ENCODE measurements around the gene CACNA1C.
A peak's percentile ranks its signal among the peaks of the same experiment; 100 is the strongest.

CACNA1C gene

GRCh38 chr12:2378835-2379330, 326.1 kb downstream of the CACNA1C start:
- FAIRE-seq (no peak), DNase-seq (ENCODE audit: insufficient read length, low spot score) (no peak)
- TF ChIP-seq, protein P1, sequence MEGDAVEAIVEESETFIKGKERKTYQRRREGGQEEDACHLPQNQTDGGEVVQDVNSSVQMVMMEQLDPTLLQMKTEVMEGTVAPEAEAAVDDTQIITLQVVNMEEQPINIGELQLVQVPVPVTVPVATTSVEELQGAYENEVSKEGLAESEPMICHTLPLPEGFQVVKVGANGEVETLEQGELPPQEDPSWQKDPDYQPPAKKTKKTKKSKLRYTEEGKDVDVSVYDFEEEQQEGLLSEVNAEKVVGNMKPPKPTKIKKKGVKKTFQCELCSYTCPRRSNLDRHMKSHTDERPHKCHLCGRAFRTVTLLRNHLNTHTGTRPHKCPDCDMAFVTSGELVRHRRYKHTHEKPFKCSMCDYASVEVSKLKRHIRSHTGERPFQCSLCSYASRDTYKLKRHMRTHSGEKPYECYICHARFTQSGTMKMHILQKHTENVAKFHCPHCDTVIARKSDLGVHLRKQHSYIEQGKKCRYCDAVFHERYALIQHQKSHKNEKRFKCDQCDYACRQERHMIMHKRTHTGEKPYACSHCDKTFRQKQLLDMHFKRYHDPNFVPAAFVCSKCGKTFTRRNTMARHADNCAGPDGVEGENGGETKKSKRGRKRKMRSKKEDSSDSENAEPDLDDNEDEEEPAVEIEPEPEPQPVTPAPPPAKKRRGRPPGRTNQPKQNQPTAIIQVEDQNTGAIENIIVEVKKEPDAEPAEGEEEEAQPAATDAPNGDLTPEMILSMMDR (IDR thresholded peaks at IDR 0.05; ENCODE audit: insufficient read depth, missing control alignments) = no peak

- DNase-seq (ENCODE audit: insufficient read length, low spot score) (no peak), FAIRE-seq (no peak)
- TF ChIP-seq, protein P1 (IDR thresholded peaks at IDR 0.05; ENCODE audit: insufficient read depth, missing control alignments) = no peak
Measured at GRCh38 chr12:2380946-2381345, 328.2 kb downstream of the CACNA1C start.

DNA sequence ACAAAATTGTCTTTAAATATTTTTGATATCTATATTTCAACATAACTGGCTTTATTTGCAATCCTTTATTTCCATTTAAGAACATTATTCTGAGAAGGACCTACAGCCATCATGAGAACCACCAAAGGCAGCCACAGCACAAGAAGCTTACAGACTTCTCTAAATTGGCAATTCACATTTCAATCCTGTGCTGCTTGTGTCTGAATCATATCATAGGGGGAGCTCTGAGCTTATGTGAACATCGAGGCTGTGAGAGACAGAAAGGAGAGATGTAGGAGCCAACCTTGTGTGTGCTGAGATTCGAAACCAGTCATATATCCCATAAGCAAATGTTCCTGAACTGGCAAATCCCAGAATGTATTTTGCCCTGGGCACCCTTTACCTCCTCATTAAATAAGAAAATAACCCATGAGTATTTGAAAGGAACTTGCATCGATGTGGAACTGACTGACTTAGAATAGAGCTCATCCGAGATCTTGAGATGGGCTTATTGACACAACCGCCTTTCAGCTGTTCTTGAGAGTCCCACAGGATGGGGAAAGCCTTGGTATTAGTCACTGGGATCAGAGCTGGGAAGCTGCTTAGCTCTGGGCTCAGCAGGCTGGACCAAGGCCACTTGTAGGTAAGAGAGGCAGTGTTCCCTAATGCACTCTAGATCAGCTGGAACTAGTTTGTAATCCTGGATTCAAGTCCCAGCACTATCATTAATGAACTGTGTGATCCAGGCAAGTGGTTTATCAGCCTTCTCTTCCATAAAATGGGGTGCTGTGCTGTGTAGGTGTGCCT, 329.8 kb downstream of the CACNA1C start:
- TF ChIP-seq, protein P1 (IDR thresholded peaks at IDR 0.05; ENCODE audit: insufficient read depth, missing control alignments) = peak; percentile 35
- FAIRE-seq (peak; percentile 29), DNase-seq (ENCODE audit: insufficient read length, low spot score) (peak; percentile 43)

DNA sequence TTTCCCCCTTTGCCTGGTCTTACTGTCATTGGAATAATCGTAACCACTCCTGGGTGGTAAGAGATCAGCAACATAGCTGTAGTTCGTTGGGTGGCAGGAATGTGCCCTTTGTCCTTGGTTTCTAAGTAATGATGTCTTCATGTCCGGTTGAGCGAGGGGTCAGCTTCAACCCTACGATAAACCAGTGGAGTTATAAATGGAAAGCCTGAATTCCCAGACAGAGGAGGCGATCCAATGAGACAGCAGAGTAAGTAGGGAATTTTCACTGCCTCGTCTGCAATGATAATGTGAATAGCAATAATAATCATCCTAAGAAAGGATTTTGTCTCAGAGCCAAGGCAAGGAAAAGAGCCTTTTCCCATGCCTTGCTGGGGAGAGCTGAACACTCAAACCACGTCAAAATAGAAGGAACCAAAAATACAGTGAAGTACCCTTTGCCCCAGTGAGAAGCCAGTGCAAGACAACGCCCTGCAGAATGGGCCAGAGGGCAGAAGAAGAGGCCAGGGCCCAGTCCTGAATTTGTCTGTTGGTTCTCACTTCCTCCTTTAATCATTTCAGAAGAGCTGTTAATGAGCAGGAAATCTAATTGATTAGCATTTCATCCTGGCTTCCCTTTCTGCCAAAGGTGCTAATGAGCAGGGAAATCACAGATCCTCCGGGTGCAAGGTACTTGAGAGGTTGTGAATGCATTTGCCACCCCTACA, 330.7 kb downstream of the CACNA1C start:
- FAIRE-seq (no peak), DNase-seq (ENCODE audit: insufficient read length, low spot score) (no peak)
- TF ChIP-seq, protein P1 (IDR thresholded peaks at IDR 0.05; ENCODE audit: insufficient read depth, missing control alignments) = no peak

DNA sequence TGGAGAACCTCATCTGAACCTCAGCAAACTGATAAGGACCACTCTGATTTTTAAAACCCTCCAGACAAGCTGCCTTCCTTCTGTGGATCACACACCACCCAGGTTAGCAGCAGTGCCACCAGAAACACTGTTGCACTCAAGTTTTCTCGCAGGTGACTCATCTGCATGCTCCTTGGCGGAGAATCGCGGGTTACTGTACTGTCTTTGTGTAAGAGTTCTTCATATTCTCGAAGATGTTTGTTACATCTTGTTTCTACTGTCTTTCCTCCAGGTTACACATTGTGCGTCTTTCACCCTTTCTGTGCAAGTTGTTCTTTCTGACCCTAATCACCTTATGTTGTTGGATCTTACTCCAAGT, 331.2 kb downstream of the CACNA1C start:
- FAIRE-seq (no peak), DNase-seq (ENCODE audit: insufficient read length, low spot score) (no peak)
- TF ChIP-seq, protein P1 (IDR thresholded peaks at IDR 0.05; ENCODE audit: insufficient read depth, missing control alignments) = no peak

GRCh38 chr12:2384533-2385351, 332.0 kb downstream of the CACNA1C start:
- TF ChIP-seq, protein P1 (IDR thresholded peaks at IDR 0.05; ENCODE audit: insufficient read depth, missing control alignments) = no peak
- no peak for DNase-seq (ENCODE audit: insufficient read length, low spot score)

More at GRCh38 chr12:2384533-2385351, 332.0 kb downstream of the CACNA1C start:
- FAIRE-seq = no peak

Measured in D721Med (cell line).